Measurements from ENCODE around the gene WDR86.

WDR86 gene

GRCh38 chr7:151439855-151440798 lies 30.3 kb upstream of the WDR86 start, which contains the start of gene CRYGN:
Gene CRYGN (minus strand): TSS chr7:151440141. CDS start chr7:151439917, 224 bp downstream.
- no peak for DNase-seq

- no peak for DNase-seq
Observed at GRCh38 chr7:151438864-151439601, 29.2 kb upstream of the WDR86 start.

- DNase-seq = no peak
Observed at GRCh38 chr7:151437866-151438516, 28.2 kb upstream of the WDR86 start.

GRCh38 chr7:151437159-151437553 lies 27.3 kb upstream of the WDR86 start:
- no peak for DNase-seq

- DNase-seq = no peak
Observed at GRCh38 chr7:151436446-151437158, 26.8 kb upstream of the WDR86 start.

- DNase-seq = no peak
Observed at GRCh38 chr7:151435971-151436370, 26.1 kb upstream of the WDR86 start.

- DNase-seq = no peak
Observed at GRCh38 chr7:151435103-151435916, 25.5 kb upstream of the WDR86 start.

GRCh38 chr7:151434549-151434948 lies 24.7 kb upstream of the WDR86 start:
- DNase-seq = no peak

- no peak for DNase-seq
Observed at GRCh38 chr7:151433721-151434400, 24.0 kb upstream of the WDR86 start.

GRCh38 chr7:151432658-151433521 lies 23.1 kb upstream of the WDR86 start:
- no peak for DNase-seq

GRCh38 chr7:151431768-151432311 lies 22.0 kb upstream of the WDR86 start:
- no peak for DNase-seq

- DNase-seq = no peak
Observed at GRCh38 chr7:151431281-151431767, 21.5 kb upstream of the WDR86 start.

GRCh38 chr7:151430391-151431205 lies 20.8 kb upstream of the WDR86 start:
- no peak for DNase-seq

- DNase-seq = no peak
Observed at GRCh38 chr7:151429560-151430331, 19.9 kb upstream of the WDR86 start.

- DNase-seq = no peak
Observed at GRCh38 chr7:151429237-151429559, 19.4 kb upstream of the WDR86 start.

GRCh38 chr7:151428378-151429236 lies 18.8 kb upstream of the WDR86 start:
- no peak for DNase-seq

Data from hippocampal formation (tissue), 2 donors.